GM19463 (cell line): Measurements from ENCODE around the gene EIF3I.
"Not testable (repeated sequence)": the region's sequence is repeated elsewhere in the genome, so short reads cannot be mapped to it uniquely, and the experiment has no call there.

Experiments used
- ATAC-seq: cut with Tn5 transposase; IDR thresholded peaks from one replicate; pipeline ENCODE4 v1.9.1; 2021; ENCODE audit warnings: mild to moderate bottlenecking, moderate library complexity; ENCODE audit not compliant: unreplicated experiment

Gene EIF3I

GRCh38 chr1:32231843-32232432, 9.7 kb downstream of the EIF3I start:
- no peak for ATAC-seq

GRCh38 chr1:32232558-32233304, 10.5 kb downstream of the EIF3I start:
- ATAC-seq: no peak

GRCh38 chr1:32234792-32235191, 12.6 kb downstream of the EIF3I start:
- no peak for ATAC-seq

GRCh38 chr1:32239337-32239736, 17.1 kb downstream of the EIF3I start:
- no peak for ATAC-seq

- no peak for ATAC-seq
These were observed 17.6 kb downstream of the EIF3I start for GRCh38 chr1:32239790-32240139.

- ATAC-seq: no peak
These were observed 18.1 kb downstream of the EIF3I start for GRCh38 chr1:32240140-32240951.

GRCh38 chr1:32241001-32241763, 19.0 kb downstream of the EIF3I start:
- peak; percentile 43 for ATAC-seq

GRCh38 chr1:32242341-32242851, 20.2 kb downstream of the EIF3I start:
- no peak for ATAC-seq

- ATAC-seq: no peak
These were observed 24.7 kb downstream of the EIF3I start, which contains the start of gene FAM167B for GRCh38 chr1:32246888-32247273. FAM167B (plus strand) TSS chr1:32247222; CDS start chr1:32247422, 200 bp downstream.

- ATAC-seq: no peak
These were observed 25.2 kb downstream of the EIF3I start for GRCh38 chr1:32247452-32247851.

GRCh38 chr1:32247983-32248889, 26.0 kb downstream of the EIF3I start:
- no peak for ATAC-seq

- ATAC-seq: peak; percentile 59
These were observed 27.8 kb downstream of the EIF3I start for GRCh38 chr1:32249831-32250525.

GRCh38 chr1:32250893-32251716, 28.9 kb downstream of the EIF3I start, which contains the start of gene LCK:
LCK (plus strand) TSS chr1:32251265; CDS start chr1:32274330, 23,065 bp downstream.
- ATAC-seq: no peak

- ATAC-seq: no peak
These were observed 33.2 kb downstream of the EIF3I start for GRCh38 chr1:32255072-32256071.

GRCh38 chr1:32256473-32257226, 34.4 kb downstream of the EIF3I start:
- ATAC-seq: no peak

- ATAC-seq: no peak
These were observed 35.0 kb downstream of the EIF3I start for GRCh38 chr1:32257227-32257508.

- ATAC-seq: not testable (repeated sequence)
These were observed 41.0 kb downstream of the EIF3I start for GRCh38 chr1:32263236-32263593.
